Liver (tissue), 3 donors: ENCODE results near the gene GMFB.

Source experiments
- EGR1 ChIP-seq, 2 donors: IDR thresholded peaks; 2 replicates each; pipeline ENCODE4 v1.6.1; 2016 to 2018; ENCODE audit warnings: antibody characterized with exemption in 2 of 2, low read depth in 2 of 2
- TF ChIP-seq, protein P1 (sequence below): fragments of 150-350 bp; IDR thresholded peaks from 2 replicates; pipeline ENCODE4 v1.5.1; 2017; ENCODE audit warnings: improper control_type of control experiment, low read depth, low read length; ENCODE audit not compliant: missing input control
- TF ChIP-seq, protein P2 (sequence below): IDR thresholded peaks from 2 replicates; pipeline ENCODE4 v1.6.1; 2016; ENCODE audit warnings: antibody characterized with exemption
- donor health status: healthy.
- donor health status: healthy.

DNA sequence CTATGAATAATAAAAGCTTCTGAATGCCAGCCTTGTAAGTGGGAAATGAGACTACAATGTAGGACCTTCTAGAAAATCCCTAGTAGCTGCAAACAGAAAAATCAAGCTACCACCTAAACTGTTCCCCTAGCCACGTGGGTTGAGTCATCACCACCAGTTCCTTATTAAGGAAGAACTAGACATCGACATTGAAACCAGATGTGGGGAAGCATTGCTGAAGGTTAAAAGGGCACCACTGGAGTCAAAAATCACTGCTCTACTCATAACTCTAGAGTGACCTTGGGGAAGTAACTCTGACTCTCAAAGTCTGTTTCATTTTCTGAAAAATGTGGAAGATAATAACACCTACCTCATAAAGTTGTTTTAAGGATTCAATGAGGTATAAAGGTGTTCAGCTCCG, 38.2 kb downstream of the GMFB start:
- TF ChIP-seq, protein P1, sequence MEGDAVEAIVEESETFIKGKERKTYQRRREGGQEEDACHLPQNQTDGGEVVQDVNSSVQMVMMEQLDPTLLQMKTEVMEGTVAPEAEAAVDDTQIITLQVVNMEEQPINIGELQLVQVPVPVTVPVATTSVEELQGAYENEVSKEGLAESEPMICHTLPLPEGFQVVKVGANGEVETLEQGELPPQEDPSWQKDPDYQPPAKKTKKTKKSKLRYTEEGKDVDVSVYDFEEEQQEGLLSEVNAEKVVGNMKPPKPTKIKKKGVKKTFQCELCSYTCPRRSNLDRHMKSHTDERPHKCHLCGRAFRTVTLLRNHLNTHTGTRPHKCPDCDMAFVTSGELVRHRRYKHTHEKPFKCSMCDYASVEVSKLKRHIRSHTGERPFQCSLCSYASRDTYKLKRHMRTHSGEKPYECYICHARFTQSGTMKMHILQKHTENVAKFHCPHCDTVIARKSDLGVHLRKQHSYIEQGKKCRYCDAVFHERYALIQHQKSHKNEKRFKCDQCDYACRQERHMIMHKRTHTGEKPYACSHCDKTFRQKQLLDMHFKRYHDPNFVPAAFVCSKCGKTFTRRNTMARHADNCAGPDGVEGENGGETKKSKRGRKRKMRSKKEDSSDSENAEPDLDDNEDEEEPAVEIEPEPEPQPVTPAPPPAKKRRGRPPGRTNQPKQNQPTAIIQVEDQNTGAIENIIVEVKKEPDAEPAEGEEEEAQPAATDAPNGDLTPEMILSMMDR, result no peak
- TF ChIP-seq, protein P2, sequence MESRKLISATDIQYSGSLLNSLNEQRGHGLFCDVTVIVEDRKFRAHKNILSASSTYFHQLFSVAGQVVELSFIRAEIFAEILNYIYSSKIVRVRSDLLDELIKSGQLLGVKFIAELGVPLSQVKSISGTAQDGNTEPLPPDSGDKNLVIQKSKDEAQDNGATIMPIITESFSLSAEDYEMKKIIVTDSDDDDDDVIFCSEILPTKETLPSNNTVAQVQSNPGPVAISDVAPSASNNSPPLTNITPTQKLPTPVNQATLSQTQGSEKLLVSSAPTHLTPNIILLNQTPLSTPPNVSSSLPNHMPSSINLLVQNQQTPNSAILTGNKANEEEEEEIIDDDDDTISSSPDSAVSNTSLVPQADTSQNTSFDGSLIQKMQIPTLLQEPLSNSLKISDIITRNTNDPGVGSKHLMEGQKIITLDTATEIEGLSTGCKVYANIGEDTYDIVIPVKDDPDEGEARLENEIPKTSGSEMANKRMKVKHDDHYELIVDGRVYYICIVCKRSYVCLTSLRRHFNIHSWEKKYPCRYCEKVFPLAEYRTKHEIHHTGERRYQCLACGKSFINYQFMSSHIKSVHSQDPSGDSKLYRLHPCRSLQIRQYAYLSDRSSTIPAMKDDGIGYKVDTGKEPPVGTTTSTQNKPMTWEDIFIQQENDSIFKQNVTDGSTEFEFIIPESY, result no peak
- TF ChIP-seq EGR1 (IDR thresholded peaks at IDR 0.05; ENCODE audit: low read depth in 2 of 2), result no peak
